ENCODE data around the gene MYO5A.

DNA sequence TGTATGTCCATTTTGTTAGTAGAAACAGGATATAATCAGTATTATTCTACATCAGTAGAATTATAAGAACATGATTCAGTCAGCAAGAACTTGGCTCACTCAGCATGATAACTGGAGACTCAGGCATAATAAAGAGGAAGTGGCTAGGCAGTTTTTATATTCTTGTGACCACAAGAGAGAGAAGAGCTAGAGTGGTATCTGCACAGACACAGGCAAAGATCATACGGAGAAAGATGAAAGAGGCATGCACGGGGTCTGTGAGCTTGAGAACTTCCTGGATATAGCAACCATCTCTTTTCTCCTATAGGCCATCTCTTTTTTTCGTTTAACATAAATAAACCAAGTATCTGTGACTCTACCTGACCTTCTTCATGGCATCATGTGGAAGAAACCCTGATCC is 46.8 kb downstream of the MYO5A start:
- TF ChIP-seq, protein P1, sequence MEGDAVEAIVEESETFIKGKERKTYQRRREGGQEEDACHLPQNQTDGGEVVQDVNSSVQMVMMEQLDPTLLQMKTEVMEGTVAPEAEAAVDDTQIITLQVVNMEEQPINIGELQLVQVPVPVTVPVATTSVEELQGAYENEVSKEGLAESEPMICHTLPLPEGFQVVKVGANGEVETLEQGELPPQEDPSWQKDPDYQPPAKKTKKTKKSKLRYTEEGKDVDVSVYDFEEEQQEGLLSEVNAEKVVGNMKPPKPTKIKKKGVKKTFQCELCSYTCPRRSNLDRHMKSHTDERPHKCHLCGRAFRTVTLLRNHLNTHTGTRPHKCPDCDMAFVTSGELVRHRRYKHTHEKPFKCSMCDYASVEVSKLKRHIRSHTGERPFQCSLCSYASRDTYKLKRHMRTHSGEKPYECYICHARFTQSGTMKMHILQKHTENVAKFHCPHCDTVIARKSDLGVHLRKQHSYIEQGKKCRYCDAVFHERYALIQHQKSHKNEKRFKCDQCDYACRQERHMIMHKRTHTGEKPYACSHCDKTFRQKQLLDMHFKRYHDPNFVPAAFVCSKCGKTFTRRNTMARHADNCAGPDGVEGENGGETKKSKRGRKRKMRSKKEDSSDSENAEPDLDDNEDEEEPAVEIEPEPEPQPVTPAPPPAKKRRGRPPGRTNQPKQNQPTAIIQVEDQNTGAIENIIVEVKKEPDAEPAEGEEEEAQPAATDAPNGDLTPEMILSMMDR (IDR thresholded peaks at IDR 0.05; ENCODE audit: insufficient read depth, low read length, poor library complexity, severe bottlenecking), result no peak
- TF ChIP-seq EZH2phosphoT487 (conservative IDR thresholded peaks at IDR 0.05; ENCODE audit: low read length), result no peak

Data from SU-DHL-6 (cell line).